Testis (tissue), 3 donors: ENCODE data around the gene DCST2. TPM values are rescaled to one million over a fixed set of nuclear protein-coding genes. Genes with fewer than 3 reads are reported as not detected.
A peak's percentile ranks its signal among the peaks of the same experiment; 100 is the strongest.

Experiments used
- DNase-seq: peaks from one replicate; pipeline ENCODE4 v3.0.0-alpha.2; 2019
- H3K27ac ChIP-seq, 2 donors: fragments of 200-600 bp; sonication (generic); one replicate each; pipeline ENCODE4 v1.5.1; 2019
- H3K27me3 ChIP-seq: fragments of 200-600 bp; sonication (generic); one replicate; pipeline ENCODE4 v1.5.1; 2019
- H3K36me3 ChIP-seq: fragments of 200-600 bp; sonication (generic); one replicate; pipeline ENCODE4 v1.5.1; 2017; ENCODE audit warnings: low read depth; ENCODE audit errors: missing control alignments
- H3K4me1 ChIP-seq: fragments of 200-600 bp; sonication (generic); one replicate; pipeline ENCODE4 v1.5.1; 2019
- H3K4me3 ChIP-seq, 2 donors: fragments of 200-600 bp; sonication (generic); one replicate each; pipeline ENCODE4 v1.5.1; 2017 to 2019
- H3K9me3 ChIP-seq: fragments of 200-600 bp; sonication (generic); one replicate; pipeline ENCODE4 v1.5.1; 2017
- POLR2A ChIP-seq: fragments of 450-650 bp; IDR thresholded peaks from one replicate; pipeline ENCODE4 v1.6.1; 2017; ENCODE audit warnings: antibody characterized with exemption, mild to moderate bottlenecking, moderate library complexity
- WGBS, 2 donors: methylation state at CpG; one replicate each; pipeline ENCODE4 v1.1.5; 2018; 5-methylcytosine and 5-hydroxymethylcytosine counted together
- intact Hi-C: fragments of 100-400 bp; cut with DNase I; formaldehyde crosslinking; loops from one replicate; pipeline ENCODE4 v1.15.1; 2023; ENCODE audit warnings: low total_unique reads
- polyA plus RNA-seq: library from polyadenylated mRNA; stranded (reverse); fragments of 350-450 nt; fragmentation: Illumina TruSeq; extraction: RNeasy Lipid Tissue Mini Kit (QIAGEN cat#74804); gene quantifications from one replicate; pipeline ENCODE4 v1.2.3, GENCODE V29; 2014; ENCODE audit warnings: low read depth, low replicate concordance; ENCODE audit not compliant: insufficient read depth
- total RNA-seq, 2 donors: library from RNA; depleted of rRNA; stranded (reverse); fragments of >200 nt; gene quantifications; one replicate each; pipeline ENCODE4 v1.2.3, GENCODE V29; 2016
- TF ChIP-seq, protein P1 (sequence below), 3 experiments: fragments of 450-650 bp in 2 of 3; fragments of 200-600 bp in 1 of 3; sonication (generic) in 1 of 3; IDR thresholded peaks; one replicate each; pipeline ENCODE4 v1.5.1; 2016 to 2019; ENCODE audit warnings: antibody characterized with exemption in 3 of 3, mild to moderate bottlenecking in 2 of 3, moderate library complexity in 1 of 3

Gene DCST2
- total and polyA plus RNA-seq, 3 donors from 2014 or later: 9.9 to 20.4 (median 14.4) TPM

- intact Hi-C loops: no loop called here
- TF ChIP-seq, protein P1, sequence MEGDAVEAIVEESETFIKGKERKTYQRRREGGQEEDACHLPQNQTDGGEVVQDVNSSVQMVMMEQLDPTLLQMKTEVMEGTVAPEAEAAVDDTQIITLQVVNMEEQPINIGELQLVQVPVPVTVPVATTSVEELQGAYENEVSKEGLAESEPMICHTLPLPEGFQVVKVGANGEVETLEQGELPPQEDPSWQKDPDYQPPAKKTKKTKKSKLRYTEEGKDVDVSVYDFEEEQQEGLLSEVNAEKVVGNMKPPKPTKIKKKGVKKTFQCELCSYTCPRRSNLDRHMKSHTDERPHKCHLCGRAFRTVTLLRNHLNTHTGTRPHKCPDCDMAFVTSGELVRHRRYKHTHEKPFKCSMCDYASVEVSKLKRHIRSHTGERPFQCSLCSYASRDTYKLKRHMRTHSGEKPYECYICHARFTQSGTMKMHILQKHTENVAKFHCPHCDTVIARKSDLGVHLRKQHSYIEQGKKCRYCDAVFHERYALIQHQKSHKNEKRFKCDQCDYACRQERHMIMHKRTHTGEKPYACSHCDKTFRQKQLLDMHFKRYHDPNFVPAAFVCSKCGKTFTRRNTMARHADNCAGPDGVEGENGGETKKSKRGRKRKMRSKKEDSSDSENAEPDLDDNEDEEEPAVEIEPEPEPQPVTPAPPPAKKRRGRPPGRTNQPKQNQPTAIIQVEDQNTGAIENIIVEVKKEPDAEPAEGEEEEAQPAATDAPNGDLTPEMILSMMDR (IDR thresholded peaks at IDR 0.05): no peak
- TF ChIP-seq POLR2A: no peak
- no peak overlapping the region for H3K27ac ChIP-seq
- no peaks in the 10 kb centered on the region for H3K36me3 ChIP-seq
- peaks cover 8% of the 10 kb centered on the region for H3K4me1 ChIP-seq
- H3K4me3 ChIP-seq: no peak overlapping the region
- H3K27me3 ChIP-seq: no peaks in the 10 kb centered on the region
- DNase-seq: no peak
- 91 to 94% methylated on average over 6 to 8 of the region's 8 CpGs for WGBS, 2 donors
- H3K9me3 ChIP-seq: no peaks in the 10 kb centered on the region
Measured at GRCh38 chr1:155057104-155057503, 23.5 kb upstream of the DCST2 start.

DNA sequence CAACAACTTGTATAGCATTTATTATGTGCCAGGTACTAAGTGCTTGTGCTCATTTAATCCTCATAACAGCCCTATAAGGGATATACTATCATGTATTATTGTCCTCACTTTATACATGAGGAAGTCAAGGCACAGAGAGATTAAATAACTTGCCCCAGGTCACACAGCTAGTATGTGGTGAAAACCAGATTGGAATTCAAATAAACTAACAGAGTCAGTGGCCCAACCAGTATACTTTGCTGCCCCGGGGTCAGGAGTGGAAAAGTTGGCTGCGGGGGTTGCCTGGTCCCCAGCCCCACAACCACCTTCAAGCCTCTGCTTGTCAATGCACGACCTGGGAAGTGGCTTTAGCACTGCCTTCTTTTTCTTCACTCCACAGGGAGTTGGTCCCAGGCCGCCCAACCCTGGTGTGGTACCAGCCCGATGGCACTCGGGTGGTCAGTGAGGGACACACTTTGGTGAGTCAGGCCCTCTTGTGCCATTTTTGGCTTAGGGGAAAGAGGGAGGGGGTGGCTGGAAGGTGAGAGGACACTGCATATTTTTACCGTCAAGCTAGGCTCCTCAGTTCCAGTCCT, 20.0 kb upstream of the DCST2 start:
- H3K36me3 ChIP-seq: no peaks in the 10 kb centered on the region
- H3K9me3 ChIP-seq: no peaks in the 10 kb centered on the region
- H3K27ac ChIP-seq: no peak overlapping the region

DNA sequence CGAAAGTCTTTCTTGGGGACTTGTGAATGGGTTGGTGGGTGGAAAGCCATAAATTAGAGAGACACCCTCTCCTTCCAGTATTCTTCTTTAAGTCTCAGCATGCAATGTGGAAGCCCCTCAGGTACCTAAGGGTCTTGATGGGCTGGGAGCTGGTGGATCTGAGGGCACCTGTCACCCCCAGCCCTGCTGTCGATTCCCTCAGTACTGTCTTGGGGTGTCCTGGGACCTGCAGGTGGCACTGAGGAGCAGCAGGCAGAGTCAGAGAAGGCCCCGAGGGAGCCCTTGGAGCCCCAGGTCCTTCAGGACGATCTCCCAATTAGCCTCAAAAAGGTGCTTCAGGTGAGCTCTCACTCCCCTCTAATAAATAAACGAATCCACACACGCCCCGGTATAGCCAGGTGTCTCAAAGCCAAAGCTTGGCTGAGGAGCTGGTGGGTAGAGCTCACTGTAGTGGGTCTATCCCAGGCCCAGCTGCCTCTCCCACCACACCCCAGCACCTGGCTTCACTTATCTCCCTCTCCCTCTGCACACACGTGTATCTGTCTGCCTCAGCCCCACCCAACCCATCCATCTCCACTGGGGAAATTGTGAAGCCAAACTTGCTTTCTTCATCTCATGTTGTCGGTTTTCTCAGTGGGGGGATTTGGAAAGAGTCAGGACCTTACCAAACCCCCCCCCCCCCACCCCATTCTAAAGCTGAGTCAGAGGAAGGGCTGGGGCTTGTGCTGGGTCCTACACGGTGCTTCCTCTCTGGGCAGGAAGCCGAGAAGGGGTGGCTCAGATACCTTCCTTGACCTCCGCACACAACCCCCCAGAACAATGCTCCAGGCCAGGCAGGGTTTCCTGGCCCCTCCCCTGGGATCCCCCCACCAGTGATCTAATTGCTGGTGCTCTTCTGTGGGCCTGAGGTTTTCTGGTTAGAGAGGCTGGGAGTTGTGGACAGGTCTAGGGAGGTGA, 19.1 kb upstream of the DCST2 start:
- Histone ChIP-seq H3K4me1 (peaks cover 21% of the 10 kb centered on the region), H3K27ac (no peak overlapping the region), H3K9me3 (no peaks in the 10 kb centered on the region), H3K27me3 (no peaks in the 10 kb centered on the region), H3K4me3 (peak overlapping the region; percentile 67 to 82), H3K36me3 (no peaks in the 10 kb centered on the region)
- WGBS, 2 donors: 54 to 67% methylated on average over 11 to 12 of the region's 12 CpGs
- TF ChIP-seq POLR2A: no peak
- TF ChIP-seq, protein P1 (IDR thresholded peaks at IDR 0.05): no peak
- DNase-seq: no peak
- intact Hi-C loops: no loop called here

More for the DNA sequence above, 20.0 kb upstream of the DCST2 start:
- Histone ChIP-seq H3K27me3 (no peaks in the 10 kb centered on the region), H3K4me3 (no peak overlapping the region), H3K4me1 (peaks cover 21% of the 10 kb centered on the region)
- DNase-seq: no peak
- TF ChIP-seq, protein P1 (IDR thresholded peaks at IDR 0.05): no peak
- no peak for TF ChIP-seq POLR2A
- intact Hi-C loops: no loop called here
- 89 to 95% methylated on average over 7 of the region's 7 CpGs for WGBS, 2 donors

GRCh38 chr1:155051777-155052398, 18.3 kb upstream of the DCST2 start:
- WGBS, 2 donors: 0 to 2% methylated on average over 16 to 26 of the region's 27 CpGs
- intact Hi-C loops: no loop called here
- Histone ChIP-seq H3K27me3 (no peaks in the 10 kb centered on the region), H3K4me1 (peaks cover 21% of the 10 kb centered on the region), H3K36me3 (no peaks in the 10 kb centered on the region), H3K27ac (peak overlapping the region; percentile 67 to 88), H3K9me3 (no peaks in the 10 kb centered on the region), H3K4me3 (peak overlapping the region; percentile 67 to 82)
- no peak for TF ChIP-seq POLR2A
- TF ChIP-seq, protein P1 (IDR thresholded peaks at IDR 0.05): no peak
- DNase-seq: no peak
